ENCODE measurements around the gene NACA2. TPM values are rescaled to one million over a fixed set of nuclear protein-coding genes. Genes with fewer than 3 reads are reported as not detected.
A peak's percentile ranks its signal among the peaks of the same experiment; 100 is the strongest.

NACA2 gene
- total and polyA plus RNA-seq, 2 of the 13 experiments (the other 11 are each of a cell fraction or from before 2014, with no cell fraction given): 0.21 TPM; not detected in 1

- intact Hi-C loops (cut with micrococcal nuclease; ENCODE audit: unreplicated experiment): no loop called here
- H3K79me2 ChIP-seq (ENCODE audit: insufficient read depth, low read length): no peaks in the 10 kb centered on the region
- H3K4me3 ChIP-seq (replicated peaks in 1 of 3; ENCODE audit: insufficient read depth in 1 of 3, low read depth in 2 of 3, low read length in 3 of 3): no peak overlapping the region
- no peaks in the 10 kb centered on the region for H3K27me3 ChIP-seq (ENCODE audit: control insufficient read depth in 1 of 2, insufficient read depth in 2 of 2, low read length in 2 of 2)
- ATAC-seq (peak; percentile 97), DNase-seq (ENCODE audit: low spot score) (peak; percentile 94), FAIRE-seq (peak; percentile 49)
- peak overlapping the region; percentile 56 for H3K4me2 ChIP-seq (ENCODE audit: low read depth, low read length)
- BruUV-seq (replicated peaks): TSS peak; percentile 91
- peak overlapping the region; percentile 9; the same call in 1 of the 2 replicates for H3K9ac ChIP-seq (ENCODE audit: insufficient read depth, low read depth, low read length)
- peaks cover 25% of the 10 kb centered on the region for H3K4me1 ChIP-seq (ENCODE audit: insufficient read depth, low read length)
- no peaks in the 10 kb centered on the region for H4K20me1 ChIP-seq (ENCODE audit: insufficient read depth, low read length)
- H3K27ac ChIP-seq (ENCODE audit: extremely low read length, insufficient read depth, low read length): peak overlapping the region; percentile 34
- no peak overlapping the region for H2AFZ ChIP-seq (ENCODE audit: low read length)
- 24% methylated on average over 14 of the region's 14 CpGs for WGBS (ENCODE audit: low lambda C conversion rate)
- H3K36me3 ChIP-seq (replicated peaks in 1 of 2; ENCODE audit: control insufficient read depth in 1 of 2, insufficient read depth in 2 of 2, low read length in 2 of 2): no peaks in the 10 kb centered on the region
- in situ Hi-C loops (cut with HindIII; ENCODE audit: extremely low pct_ligation_motif_present, low pct_unique_long_range_greater_than_20kb): no loop called here
- ChIA-PET CTCF (ENCODE audit: low intra/inter-chr PET ratio, low total read pairs) (no interaction called here), POLR2A (interaction anchor here (0.6 to 2.6 kb wide), 4 partner anchors 12 to 1433 kb away, joined by 4 to 16 read pairs (median 4); partner anchors contain the start of gene TBX2)
- H3K9me3 ChIP-seq (ENCODE audit: low read length): peaks cover 12% of the 10 kb centered on the region; the same call in 1 of the 2 replicates
- TF ChIP-seq ZNF644 (CRISPR knock-in tag; IDR thresholded peaks at IDR 0.05; ENCODE audit: low read depth) (no peak), ZMYM4 (CRISPR knock-in tag; IDR thresholded peaks at IDR 0.05) (peak; percentile 44; the same call in 1 of the 2 replicates), ZKSCAN5 (CRISPR knock-in tag; IDR thresholded peaks at IDR 0.05) (no peak), NKX3-1 (CRISPR knock-in tag; IDR thresholded peaks at IDR 0.05) (peak; percentile 31; the same call in 1 of the 2 replicates), PBX3 (CRISPR knock-in tag; IDR thresholded peaks at IDR 0.05; ENCODE audit: borderline replicate concordance) (no peak), ZNF746 (CRISPR knock-in tag; IDR thresholded peaks at IDR 0.05) (no peak), KDM2A (CRISPR knock-in tag; IDR thresholded peaks at IDR 0.05; ENCODE audit: borderline replicate concordance, low read depth) (no peak), REL (CRISPR knock-in tag; conservative IDR thresholded peaks at IDR 0.05) (no peak), ZNF550 (CRISPR knock-in tag; IDR thresholded peaks at IDR 0.05; ENCODE audit: borderline replicate concordance) (no peak), RFX1 (IDR thresholded peaks at IDR 0.05) (no peak), TARDBP (CRISPR knock-in tag; IDR thresholded peaks at IDR 0.05) (no peak), CEBPB (IDR thresholded peaks at IDR 0.05; ENCODE audit: borderline replicate concordance, low read depth, low read length) (0 out of 2 replicates have a peak, but pooled peaks have one; percentile 27), NR2F1 (CRISPR knock-in tag; IDR thresholded peaks at IDR 0.05) (peak in 1 of 2 experiments; percentile 76; a peak in 2 of 4 replicates), ATF1 (CRISPR knock-in tag; IDR thresholded peaks at IDR 0.05) (peak; percentile 72; the same call in 1 of the 2 replicates), GATA4 (IDR thresholded peaks at IDR 0.05; ENCODE audit: borderline replicate concordance, low read depth) (no peak), ZNF101 (CRISPR knock-in tag; IDR thresholded peaks at IDR 0.05; ENCODE audit: borderline replicate concordance, low read depth) (no peak)
- TF ChIP-seq, protein P1, sequence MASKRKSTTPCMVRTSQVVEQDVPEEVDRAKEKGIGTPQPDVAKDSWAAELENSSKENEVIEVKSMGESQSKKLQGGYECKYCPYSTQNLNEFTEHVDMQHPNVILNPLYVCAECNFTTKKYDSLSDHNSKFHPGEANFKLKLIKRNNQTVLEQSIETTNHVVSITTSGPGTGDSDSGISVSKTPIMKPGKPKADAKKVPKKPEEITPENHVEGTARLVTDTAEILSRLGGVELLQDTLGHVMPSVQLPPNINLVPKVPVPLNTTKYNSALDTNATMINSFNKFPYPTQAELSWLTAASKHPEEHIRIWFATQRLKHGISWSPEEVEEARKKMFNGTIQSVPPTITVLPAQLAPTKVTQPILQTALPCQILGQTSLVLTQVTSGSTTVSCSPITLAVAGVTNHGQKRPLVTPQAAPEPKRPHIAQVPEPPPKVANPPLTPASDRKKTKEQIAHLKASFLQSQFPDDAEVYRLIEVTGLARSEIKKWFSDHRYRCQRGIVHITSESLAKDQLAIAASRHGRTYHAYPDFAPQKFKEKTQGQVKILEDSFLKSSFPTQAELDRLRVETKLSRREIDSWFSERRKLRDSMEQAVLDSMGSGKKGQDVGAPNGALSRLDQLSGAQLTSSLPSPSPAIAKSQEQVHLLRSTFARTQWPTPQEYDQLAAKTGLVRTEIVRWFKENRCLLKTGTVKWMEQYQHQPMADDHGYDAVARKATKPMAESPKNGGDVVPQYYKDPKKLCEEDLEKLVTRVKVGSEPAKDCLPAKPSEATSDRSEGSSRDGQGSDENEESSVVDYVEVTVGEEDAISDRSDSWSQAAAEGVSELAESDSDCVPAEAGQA (IDR thresholded peaks at IDR 0.05; ENCODE audit: low read depth): no peak; the same call in 1 of the 2 replicates
- TF ChIP-seq, protein P1 (CRISPR knock-in tag; IDR thresholded peaks at IDR 0.05; ENCODE audit: borderline replicate concordance): no peak
Observed at GRCh38 chr17:61568219-61569072, 22.6 kb downstream of the NACA2 start.

Data from HepG2 (cell line).